Activated naive CD8-positive, alpha-beta T cell treated with anti-CD3 and anti-CD28 coated beads, Interleukin-2, amount 10 ng/mL, durations not matched to agents 7 days and 5 days (primary cell): ENCODE measurements around the gene TMEM63B. TPM values are rescaled to one million over a fixed set of nuclear protein-coding genes. Genes with fewer than 3 reads are reported as not detected.
"Not testable (repeated sequence)": the region's sequence is repeated elsewhere in the genome, so short reads cannot be mapped to it uniquely, and the experiment has no call there.

Experiments
- ATAC-seq: fragments of 150-1000 bp; cut with Tn5 transposase; one replicate; pipeline ENCODE4 v1.10.0; 2021; ENCODE audit warnings: low read depth, moderate library complexity
- POLR2A ChIA-PET: fragments of 350-600 bp; sonication (Branson Sonifier 250); formaldehyde crosslinking; loops from one replicate; lab custom pipeline; 2021; ENCODE audit warnings: antibody characterized with exemption; lab: Charles Lee
- DNase-seq: peaks from one replicate; pipeline ENCODE4 v3.0.0; 2021
- H3K27ac Mint-ChIP-seq: one replicate; pipeline ENCODE4 v1.8.0; 2022; ENCODE audit warnings: mild to moderate bottlenecking, mixed read lengths
- H3K27me3 Mint-ChIP-seq: one replicate; pipeline ENCODE4 v1.8.0; 2022; ENCODE audit warnings: mild to moderate bottlenecking, moderate library complexity, mixed read lengths
- H3K36me3 Mint-ChIP-seq: one replicate; pipeline ENCODE4 v1.8.0; 2021; ENCODE audit warnings: mild to moderate bottlenecking, mixed read lengths
- H3K4me1 Mint-ChIP-seq: one replicate; pipeline ENCODE4 v1.8.0; 2021; ENCODE audit warnings: mixed read lengths
- H3K4me3 Mint-ChIP-seq: one replicate; pipeline ENCODE4 v1.8.0; 2022; ENCODE audit warnings: mild to moderate bottlenecking, moderate library complexity, mixed read lengths
- H3K9me3 Mint-ChIP-seq: one replicate; pipeline ENCODE4 v1.8.0; 2021; ENCODE audit warnings: mixed read lengths
- total RNA-seq, 2 experiments: library from RNA; stranded (reverse); gene quantifications; one replicate each; pipeline ENCODE4 v1.2.3, GENCODE V29; 2021

TMEM63B gene
- total RNA-seq, 2 experiments from 2014 or later, result 20.8 to 21.8 TPM

GRCh38 chr6:44193307-44193910 lies 66.1 kb downstream of the TMEM63B start:
- H3K27me3 Mint-ChIP-seq, result peaks cover 11% of the 10 kb centered on the region
- H3K36me3 Mint-ChIP-seq, result no peaks in the 10 kb centered on the region
- ATAC-seq (no peak), DNase-seq (no peak)
- POLR2A ChIA-PET, result no interaction called here
- H3K4me3 Mint-ChIP-seq, result no peak overlapping the region
- peaks cover 8% of the 10 kb centered on the region for H3K4me1 Mint-ChIP-seq
- H3K27ac Mint-ChIP-seq, result no peak overlapping the region
- no peaks in the 10 kb centered on the region for H3K9me3 Mint-ChIP-seq

- H3K4me3 Mint-ChIP-seq, result no peak overlapping the region
- H3K4me1 Mint-ChIP-seq, result peaks cover 7% of the 10 kb centered on the region
- no peak overlapping the region for H3K27ac Mint-ChIP-seq
- H3K27me3 Mint-ChIP-seq, result peaks cover 15% of the 10 kb centered on the region
- no peaks in the 10 kb centered on the region for H3K36me3 Mint-ChIP-seq
- no peak for ATAC-seq
- DNase-seq, result no peak
- POLR2A ChIA-PET, result no interaction called here
- H3K9me3 Mint-ChIP-seq, result no peaks in the 10 kb centered on the region
Measured at GRCh38 chr6:44194326-44194725, 67.0 kb downstream of the TMEM63B start.

GRCh38 chr6:44196351-44196750 lies 69.0 kb downstream of the TMEM63B start:
- H3K4me1 Mint-ChIP-seq, H3K9me3 Mint-ChIP-seq, H3K36me3 Mint-ChIP-seq, DNase-seq, ATAC-seq, H3K4me3 Mint-ChIP-seq, H3K27ac Mint-ChIP-seq, POLR2A ChIA-PET: not testable (repeated sequence)
- H3K27me3 Mint-ChIP-seq, result peaks cover 20% of the 10 kb centered on the region

- H3K36me3 Mint-ChIP-seq, result no peaks in the 10 kb centered on the region
Measured at GRCh38 chr6:44198684-44199083, 71.3 kb downstream of the TMEM63B start.

GRCh38 chr6:44199883-44200282 lies 72.5 kb downstream of the TMEM63B start:
- peaks cover 27% of the 10 kb centered on the region for H3K27me3 Mint-ChIP-seq
- H3K9me3 Mint-ChIP-seq, result no peaks in the 10 kb centered on the region
- ATAC-seq (no peak), DNase-seq (no peak)
- H3K36me3 Mint-ChIP-seq, result no peaks in the 10 kb centered on the region
- no peaks in the 10 kb centered on the region for H3K4me1 Mint-ChIP-seq
- H3K4me3 Mint-ChIP-seq, result no peak overlapping the region
- H3K27ac Mint-ChIP-seq, result no peak overlapping the region
- POLR2A ChIA-PET, result no interaction called here

More at GRCh38 chr6:44198684-44199083, 71.3 kb downstream of the TMEM63B start:
- H3K4me1 Mint-ChIP-seq, result no peaks in the 10 kb centered on the region
- H3K9me3 Mint-ChIP-seq, result no peaks in the 10 kb centered on the region
- H3K27ac Mint-ChIP-seq, result no peak overlapping the region
- H3K4me3 Mint-ChIP-seq, result no peak overlapping the region
- DNase-seq (no peak), ATAC-seq (no peak)
- POLR2A ChIA-PET, result no interaction called here
- peaks cover 20% of the 10 kb centered on the region for H3K27me3 Mint-ChIP-seq

- ATAC-seq (no peak), DNase-seq (no peak)
- POLR2A ChIA-PET, result no interaction called here
- Mint-ChIP-seq H3K27ac (no peak overlapping the region), H3K4me3 (no peak overlapping the region), H3K9me3 (no peaks in the 10 kb centered on the region), H3K36me3 (no peaks in the 10 kb centered on the region), H3K4me1 (no peaks in the 10 kb centered on the region), H3K27me3 (peaks cover 27% of the 10 kb centered on the region)
Measured at GRCh38 chr6:44201200-44201599, 73.8 kb downstream of the TMEM63B start.

GRCh38 chr6:44201638-44202303 lies 74.4 kb downstream of the TMEM63B start:
- Mint-ChIP-seq H3K4me3 (no peak overlapping the region), H3K9me3 (no peaks in the 10 kb centered on the region), H3K36me3 (no peaks in the 10 kb centered on the region), H3K27me3 (peaks cover 31% of the 10 kb centered on the region), H3K27ac (no peak overlapping the region), H3K4me1 (no peaks in the 10 kb centered on the region)
- no peak for ATAC-seq
- DNase-seq, result no peak
- POLR2A ChIA-PET, result no interaction called here

- Mint-ChIP-seq H3K4me1 (no peaks in the 10 kb centered on the region), H3K36me3 (no peaks in the 10 kb centered on the region), H3K27me3 (peaks cover 31% of the 10 kb centered on the region), H3K9me3 (no peaks in the 10 kb centered on the region), H3K27ac (no peak overlapping the region), H3K4me3 (no peak overlapping the region)
- no peak for ATAC-seq
- DNase-seq, result no peak
- POLR2A ChIA-PET, result interaction anchor here (0.6 kb wide), 1 partner anchor 489 kb away, joined by 5 read pairs; no protein-coding TSS in a partner anchor
Measured at GRCh38 chr6:44202332-44202971, 75.1 kb downstream of the TMEM63B start.

GRCh38 chr6:44202972-44203750 lies 75.8 kb downstream of the TMEM63B start:
- no peaks in the 10 kb centered on the region for H3K36me3 Mint-ChIP-seq
- ATAC-seq (no peak), DNase-seq (no peak)
- H3K9me3 Mint-ChIP-seq, result no peaks in the 10 kb centered on the region
- H3K4me3 Mint-ChIP-seq, result no peak overlapping the region
- no peaks in the 10 kb centered on the region for H3K4me1 Mint-ChIP-seq
- POLR2A ChIA-PET, result interaction anchor here (0.6 kb wide), 1 partner anchor 490 kb away, joined by 5 read pairs; no protein-coding TSS in a partner anchor
- no peak overlapping the region for H3K27ac Mint-ChIP-seq
- peaks cover 31% of the 10 kb centered on the region for H3K27me3 Mint-ChIP-seq

- POLR2A ChIA-PET, result no interaction called here
- Mint-ChIP-seq H3K4me3 (no peak overlapping the region), H3K27ac (no peak overlapping the region), H3K4me1 (no peaks in the 10 kb centered on the region), H3K36me3 (no peaks in the 10 kb centered on the region), H3K9me3 (no peaks in the 10 kb centered on the region), H3K27me3 (peaks cover 32% of the 10 kb centered on the region)
- no peak for DNase-seq
- no peak for ATAC-seq
Measured at GRCh38 chr6:44203955-44204354, 76.6 kb downstream of the TMEM63B start.

Other genes with a start within 250 kb of the TMEM63B start
- 10 to 100 TPM; 44.1 to 51.6 TPM for gene MRPL14, start 102 bp upstream of the TMEM63B start, total RNA-seq
- gene CAPN11, start 31.3 kb downstream of the TMEM63B start, total RNA-seq, result not detected
- gene MYMX, start 89.4 kb downstream of the TMEM63B start, total RNA-seq, result not detected
- 10 to 100 TPM; 22.5 to 24.0 TPM for gene SLC29A1, start 96.0 kb downstream of the TMEM63B start, total RNA-seq
- 100 to 1,000 TPM; 453 to 466 TPM for gene HSP90AB1, start 119.5 kb downstream of the TMEM63B start, total RNA-seq
- 10 to 100 TPM; 28.4 TPM for gene SLC35B2, start 130.0 kb downstream of the TMEM63B start, total RNA-seq
- 10 to 100 TPM; 14.0 to 14.3 TPM for gene NFKBIE, start 138.0 kb downstream of the TMEM63B start, total RNA-seq
- not detected for gene TMEM151B, start 142.9 kb downstream of the TMEM63B start, total RNA-seq
- 10 to 100 TPM; 23.0 to 23.2 TPM for gene AARS2, start 185.8 kb downstream of the TMEM63B start, total RNA-seq
- gene SPATS1, start 215.1 kb downstream of the TMEM63B start, total RNA-seq, result not detected